Stimulated activated CD8-positive, alpha-beta memory T cell treated with anti-CD3 and anti-CD28 coated beads, Interleukin-2, amount 100 ng/mL, for 1 hour (primary cell): ENCODE measurements around the gene CEP55.

ENCODE experiments used
- DNase-seq, 2 donors: peaks; one replicate each; pipeline ENCODE4 v3.0.0-alpha.2; 2020; ENCODE audit warnings: low read depth in 2 of 2

Gene CEP55

DNA sequence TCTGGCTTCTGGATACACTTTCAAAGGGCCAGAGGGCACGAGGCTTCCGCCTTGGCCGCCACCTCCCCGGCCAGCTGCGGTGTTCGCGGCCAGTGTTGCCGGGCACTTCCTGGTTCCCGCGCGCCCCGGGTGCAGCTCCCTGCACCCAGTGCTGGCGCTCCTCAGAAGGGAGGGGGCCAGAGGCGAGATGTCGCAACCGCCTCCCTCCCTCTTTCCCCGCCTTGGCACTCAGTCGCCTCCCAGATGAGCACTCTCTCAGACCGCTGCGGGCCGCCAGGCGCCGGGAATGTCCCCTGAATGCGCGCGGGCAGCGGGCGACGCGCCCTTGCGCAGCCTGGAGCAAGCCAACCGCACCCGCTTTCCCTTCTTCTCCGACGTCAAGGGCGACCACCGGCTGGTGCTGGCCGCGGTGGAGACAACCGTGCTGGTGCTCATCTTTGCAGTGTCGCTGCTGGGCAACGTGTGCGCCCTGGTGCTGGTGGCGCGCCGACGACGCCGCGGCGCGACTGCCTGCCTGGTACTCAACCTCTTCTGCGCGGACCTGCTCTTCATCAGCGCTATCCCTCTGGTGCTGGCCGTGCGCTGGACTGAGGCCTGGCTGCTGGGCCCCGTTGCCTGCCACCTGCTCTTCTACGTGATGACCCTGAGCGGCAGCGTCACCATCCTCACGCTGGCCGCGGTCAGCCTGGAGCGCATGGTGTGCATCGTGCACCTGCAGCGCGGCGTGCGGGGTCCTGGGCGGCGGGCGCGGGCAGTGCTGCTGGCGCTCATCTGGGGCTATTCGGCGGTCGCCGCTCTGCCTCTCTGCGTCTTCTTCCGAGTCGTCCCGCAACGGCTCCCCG, 70.2 kb downstream of the CEP55 start, which contains the start of gene FFAR4:
FFAR4 (plus strand) TSS at position 231 of the 842 bp plus-strand sequence; CDS start at position 287, 56 bp downstream.
- no peak for DNase-seq

GRCh38 chr10:93567277-93568104, 71.1 kb downstream of the CEP55 start:
- no peak for DNase-seq

- DNase-seq: no peak
Measured at GRCh38 chr10:93568105-93568390, 71.6 kb downstream of the CEP55 start.

GRCh38 chr10:93570383-93570782, 74.0 kb downstream of the CEP55 start:
- no peak for DNase-seq

GRCh38 chr10:93572606-93573005, 76.2 kb downstream of the CEP55 start:
- DNase-seq: no peak

- DNase-seq: no peak
Measured at GRCh38 chr10:93573051-93573909, 76.9 kb downstream of the CEP55 start.

DNA sequence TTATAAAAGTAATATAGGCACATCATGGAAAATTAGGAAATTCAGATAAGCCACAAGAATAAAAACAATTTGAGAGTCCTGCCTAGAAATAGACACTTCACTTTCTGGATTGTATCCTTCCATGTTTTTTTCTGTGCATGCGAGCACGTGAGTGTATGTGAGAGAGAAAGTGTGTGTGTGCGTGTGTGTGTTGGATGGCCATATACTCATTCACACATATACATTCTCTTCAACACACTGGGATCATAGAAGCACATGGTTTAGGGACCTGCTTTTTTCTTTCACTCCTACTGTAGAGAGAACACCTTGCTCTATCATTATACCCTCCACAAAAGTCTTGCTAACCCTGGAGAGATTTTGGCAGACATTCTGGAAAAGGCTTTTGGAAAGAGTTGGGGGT, 77.5 kb downstream of the CEP55 start:
- no peak for DNase-seq

DNA sequence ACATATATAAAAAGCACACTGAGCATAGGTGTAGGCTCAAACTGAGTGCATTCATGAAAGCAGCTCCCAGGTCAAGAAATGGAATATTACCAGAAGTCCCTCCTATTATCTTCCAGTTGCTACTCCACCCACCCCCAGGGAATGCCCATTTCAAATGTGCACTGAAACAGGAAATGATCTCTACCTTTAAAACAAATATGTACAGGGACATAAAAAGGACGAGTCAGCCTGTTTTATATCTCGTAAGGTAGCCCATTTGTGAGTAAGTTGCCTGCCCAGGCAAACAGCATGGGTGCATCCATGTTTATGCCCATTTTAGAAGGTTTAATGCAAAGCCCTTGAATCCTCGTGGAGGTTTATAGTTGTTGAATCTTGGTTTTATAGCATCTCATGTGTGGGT, 80.5 kb downstream of the CEP55 start:
- DNase-seq: no peak

DNA sequence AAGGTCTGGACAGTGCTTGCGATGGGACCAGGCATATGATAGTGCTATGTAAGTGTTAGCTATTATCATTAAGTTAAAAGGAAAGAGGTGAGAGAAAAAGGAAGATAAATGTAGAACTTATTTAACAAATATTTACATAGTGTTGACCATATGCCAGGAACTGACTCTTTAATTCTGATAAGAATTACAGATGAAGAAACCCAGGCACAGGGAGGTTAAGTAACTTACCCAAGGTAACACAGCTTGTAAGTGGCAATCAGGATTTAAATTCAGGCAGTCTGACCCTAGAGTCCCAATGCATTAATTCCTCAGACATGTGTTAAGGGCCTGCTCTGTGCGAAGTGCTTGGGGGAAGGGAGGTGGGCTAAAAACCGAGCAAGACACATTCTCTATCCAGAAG, 81.2 kb downstream of the CEP55 start:
- DNase-seq: no peak
